GM03348 (cell line): ENCODE data around the gene LRRC63.
"Not testable (repeated sequence)": the region's sequence is repeated elsewhere in the genome, so short reads cannot be mapped to it uniquely, and the experiment has no call there.

Experiments
- DNase-seq: peaks from one replicate; pipeline ENCODE4 v3.0.0; 2012; ENCODE audit warnings: low spot score

The LRRC63 gene

GRCh38 chr13:46267166-46267565 is 55.4 kb downstream of the LRRC63 start:
- DNase-seq = no peak

DNA sequence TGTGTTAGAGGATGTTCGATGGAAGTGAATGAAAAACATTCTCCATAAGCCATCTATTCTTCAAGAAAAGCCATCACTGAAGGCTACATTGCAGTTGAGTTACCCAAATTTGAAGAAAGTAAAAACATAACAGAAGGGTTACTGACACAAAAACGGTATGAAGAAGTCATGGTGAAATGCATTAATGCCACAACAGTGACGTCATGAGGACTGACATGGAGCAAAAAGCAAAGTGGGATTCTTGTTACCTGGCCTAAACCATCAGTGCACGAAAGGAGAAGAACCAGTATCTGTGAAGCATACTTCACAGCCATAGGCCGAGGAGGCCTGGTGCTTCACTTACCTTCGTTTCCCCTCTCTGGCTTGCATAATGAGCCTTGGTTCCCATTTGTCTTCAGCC is 58.7 kb downstream of the LRRC63 start:
- no peak for DNase-seq

GRCh38 chr13:46274094-46274698 is 62.5 kb downstream of the LRRC63 start:
- DNase-seq = no peak

DNA sequence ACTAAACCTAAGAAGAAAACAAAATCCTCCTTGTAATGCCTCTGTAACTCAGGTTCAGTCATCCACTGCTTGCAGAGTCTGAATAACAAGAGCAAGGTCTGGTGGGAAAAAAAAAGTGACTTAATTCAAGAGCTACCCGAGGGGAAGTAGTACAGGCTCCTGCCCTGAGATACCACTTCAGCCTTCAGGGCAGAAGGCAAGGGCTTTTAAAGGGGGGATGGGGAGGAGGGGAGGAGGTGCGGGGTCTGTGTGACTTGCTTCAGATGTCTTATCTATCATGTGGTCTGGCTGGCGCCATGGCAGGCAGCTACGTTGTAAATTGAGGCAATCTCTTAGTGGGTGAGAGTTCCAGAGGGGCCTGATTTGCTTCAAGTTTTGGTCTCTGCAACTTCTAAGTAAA is 66.7 kb downstream of the LRRC63 start:
- DNase-seq = no peak

DNA sequence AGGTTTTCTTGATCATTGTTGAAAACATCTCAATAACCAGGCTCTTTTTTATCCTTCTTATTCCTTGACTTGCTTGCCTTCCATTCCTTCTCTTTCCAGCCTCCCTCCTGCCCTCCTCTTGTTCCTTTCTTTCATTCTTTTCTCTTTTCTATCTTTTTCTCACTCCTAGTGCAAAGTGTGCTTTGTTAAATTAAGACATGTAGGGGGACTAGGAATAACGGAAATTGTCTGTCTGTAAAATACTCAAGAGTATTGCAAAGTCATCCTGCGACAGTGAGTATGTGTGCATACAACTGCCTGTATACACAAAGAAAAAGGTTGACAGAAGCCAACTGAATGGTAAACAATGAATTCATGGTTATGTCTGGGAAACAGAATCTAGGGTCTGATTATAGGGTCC is 70.1 kb downstream of the LRRC63 start:
- no peak for DNase-seq

DNA sequence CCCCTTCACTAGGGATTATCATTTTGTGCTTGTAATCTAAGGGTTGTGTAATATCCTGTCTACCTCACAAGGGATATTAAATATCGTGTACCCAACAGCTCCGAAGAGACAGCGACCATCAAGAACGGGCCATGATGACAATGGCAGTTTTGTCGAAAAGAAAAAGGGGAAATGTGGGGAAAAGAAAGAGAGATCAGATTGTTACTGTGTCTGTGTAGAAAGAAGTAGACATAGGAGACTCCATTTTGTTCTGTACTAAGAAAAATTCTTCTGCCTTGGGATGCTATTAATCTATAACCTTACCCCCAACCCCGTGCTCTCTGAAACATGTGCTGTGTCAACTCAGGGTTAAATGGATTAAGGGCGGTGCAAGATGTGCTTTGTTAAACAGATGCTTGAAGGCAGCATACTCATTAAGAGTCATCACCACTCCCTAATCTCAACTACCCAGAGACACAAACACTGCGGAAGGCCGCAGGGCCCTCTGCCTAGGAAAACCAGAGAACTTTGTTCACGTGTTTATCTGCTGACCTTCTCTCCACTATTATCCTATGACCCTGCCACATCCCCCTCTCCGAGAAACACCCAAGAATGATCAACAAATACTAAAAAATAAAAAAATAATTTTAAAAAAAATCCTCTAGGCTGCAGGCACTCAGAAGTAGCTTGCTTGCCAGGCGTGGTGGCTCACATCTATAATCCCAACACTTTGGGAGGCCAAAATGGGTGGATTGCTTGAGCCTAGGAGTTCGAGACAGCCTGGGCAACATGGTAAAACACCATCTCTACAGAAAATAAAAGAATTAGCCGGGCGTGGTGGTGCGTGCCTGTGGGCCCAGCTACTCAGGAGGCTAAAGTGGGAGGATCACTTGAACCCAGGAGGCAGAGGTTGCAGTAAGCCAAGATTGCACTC is 72.4 kb downstream of the LRRC63 start:
- not testable (repeated sequence) for DNase-seq

GRCh38 chr13:46286972-46287371 is 75.2 kb downstream of the LRRC63 start:
- no peak for DNase-seq

GRCh38 chr13:46288570-46289259 is 77.0 kb downstream of the LRRC63 start:
- peak; percentile 56 for DNase-seq

DNA sequence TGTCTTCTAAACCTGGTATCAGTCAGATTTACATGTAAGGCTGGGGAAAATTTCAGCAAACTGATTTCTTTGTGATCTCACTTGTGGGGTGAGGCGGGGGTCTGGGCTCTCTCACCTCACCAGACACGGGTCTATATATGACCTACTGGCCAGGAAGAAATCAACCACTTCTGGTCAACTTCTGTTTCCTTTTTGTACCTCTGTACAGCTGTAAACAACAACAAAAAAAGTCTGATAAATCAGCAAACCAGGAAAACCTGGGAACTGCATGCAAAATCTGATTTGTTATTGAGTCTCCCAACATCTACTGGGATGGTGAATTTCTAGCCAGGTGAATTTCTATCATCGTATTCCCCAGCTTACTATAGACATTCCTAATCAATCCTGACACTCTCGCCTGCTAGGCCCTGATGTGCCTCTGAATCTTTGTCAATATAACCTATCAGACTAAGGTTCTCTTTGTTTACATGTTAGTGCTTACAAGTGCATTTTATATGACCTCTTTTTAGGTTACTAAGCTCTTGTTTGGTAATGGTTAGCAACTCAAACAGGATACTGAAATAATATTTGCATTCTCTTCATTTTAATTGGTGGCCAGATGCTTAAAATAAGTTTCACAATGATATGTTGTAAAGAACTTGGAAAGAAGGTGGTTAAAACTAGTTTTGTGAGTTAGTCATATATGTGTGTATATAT is 77.7 kb downstream of the LRRC63 start:
- DNase-seq = no peak

GRCh38 chr13:46290434-46290833 is 78.7 kb downstream of the LRRC63 start:
- DNase-seq = no peak

GRCh38 chr13:46293436-46293835 is 81.7 kb downstream of the LRRC63 start:
- DNase-seq = no peak

GRCh38 chr13:46295491-46296114 is 83.9 kb downstream of the LRRC63 start:
- no peak for DNase-seq

- DNase-seq = peak; percentile 75
Observed at GRCh38 chr13:46296115-46296822, 84.5 kb downstream of the LRRC63 start.

DNA sequence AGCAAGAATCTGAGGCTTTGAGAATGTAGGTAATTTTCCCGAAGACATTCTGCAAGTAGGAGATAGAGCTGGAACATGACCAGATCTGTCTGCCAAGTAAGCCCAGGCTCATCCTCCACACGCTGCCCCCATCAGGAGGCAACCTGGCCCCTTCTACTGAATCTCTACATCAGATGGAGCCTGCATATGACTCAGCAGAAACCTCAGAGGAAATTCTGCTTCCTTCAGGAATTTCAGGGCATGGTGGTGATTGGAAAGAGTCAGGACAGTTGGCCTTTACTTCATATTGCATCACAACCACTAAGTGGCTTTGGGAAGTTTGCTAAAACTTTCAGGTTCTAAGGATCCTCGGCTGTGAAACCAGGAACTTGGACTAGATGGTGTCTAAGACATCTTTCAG is 85.2 kb downstream of the LRRC63 start:
- peak; percentile 81 for DNase-seq

- peak; percentile 20 for DNase-seq
Observed at GRCh38 chr13:46297361-46297811, 85.7 kb downstream of the LRRC63 start.

DNA sequence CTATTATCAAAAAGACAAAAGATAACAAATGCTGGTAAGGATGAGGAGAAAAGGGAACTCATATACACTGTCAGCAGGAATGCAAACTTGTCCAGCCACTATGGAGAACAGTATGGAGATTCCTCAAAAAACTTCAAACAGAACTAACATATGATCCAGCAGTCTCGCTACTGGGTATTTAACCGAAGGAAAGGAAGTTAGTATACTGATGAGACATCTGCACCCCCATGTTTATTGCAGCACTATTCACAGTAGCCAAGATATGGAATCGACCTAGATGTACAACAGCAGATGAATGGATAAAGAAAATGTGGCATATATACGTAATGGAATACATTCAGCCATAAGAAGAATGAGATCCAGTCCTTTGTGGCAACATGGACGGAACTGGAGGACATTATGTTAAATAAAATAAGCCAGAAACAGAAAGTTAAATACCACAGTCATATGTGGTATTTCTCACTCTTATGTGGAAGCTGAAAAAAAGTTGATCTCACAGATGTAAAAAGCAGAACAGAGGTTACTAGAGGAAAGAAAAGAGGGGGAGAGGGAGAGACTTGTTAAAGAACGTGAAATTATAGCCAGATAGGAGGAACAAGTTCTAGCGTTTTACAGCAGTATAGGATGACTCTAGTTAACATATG is 92.1 kb downstream of the LRRC63 start:
- no peak for DNase-seq

DNA sequence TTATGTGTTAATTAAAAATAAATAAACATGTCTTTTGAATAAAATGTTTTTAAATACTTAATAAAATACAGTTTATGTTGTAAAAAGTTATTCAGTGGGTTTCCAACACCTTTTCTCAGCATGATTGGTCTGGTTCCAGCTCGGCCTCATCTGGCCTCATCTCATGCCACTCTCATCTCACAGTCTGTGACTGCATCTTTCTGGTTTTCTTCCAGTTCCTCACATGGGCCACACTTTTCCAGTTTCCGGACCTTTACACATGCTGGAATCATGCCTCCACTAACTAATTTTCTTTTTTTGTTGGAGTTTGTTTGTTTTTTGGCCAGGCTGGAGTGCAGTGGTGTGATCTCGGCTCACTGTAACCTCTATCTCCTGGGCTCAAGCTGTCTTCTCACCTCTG is 92.8 kb downstream of the LRRC63 start:
- DNase-seq = no peak

- DNase-seq = no peak
Observed at GRCh38 chr13:46307554-46307953, 95.8 kb downstream of the LRRC63 start.

GRCh38 chr13:46310066-46310465 is 98.3 kb downstream of the LRRC63 start:
- DNase-seq = no peak

GRCh38 chr13:46311217-46311616 is 99.5 kb downstream of the LRRC63 start:
- DNase-seq = no peak

GRCh38 chr13:46313024-46313423 is 101.3 kb downstream of the LRRC63 start:
- DNase-seq = no peak
